22Rv1 (cell line): ENCODE results near the gene DCDC2.
"Not testable (repeated sequence)": the region's sequence is repeated elsewhere in the genome, so short reads cannot be mapped to it uniquely, and the experiment has no call there.

Experiments used
- H3K27ac ChIP-seq: fragments of 450-650 bp; 2 replicates; pipeline ENCODE4 v1.5.1; 2017
- ZFX ChIP-seq: fragments of 450-650 bp; IDR thresholded peaks from 2 replicates; pipeline ENCODE4 v1.6.1; 2017; ENCODE audit warnings: antibody characterized with exemption, borderline replicate concordance
- TF ChIP-seq, protein P1 (sequence below): fragments of 450-650 bp; IDR thresholded peaks from 2 replicates; pipeline ENCODE4 v1.5.1; 2017; ENCODE audit warnings: mild to moderate bottlenecking

DCDC2 gene

DNA sequence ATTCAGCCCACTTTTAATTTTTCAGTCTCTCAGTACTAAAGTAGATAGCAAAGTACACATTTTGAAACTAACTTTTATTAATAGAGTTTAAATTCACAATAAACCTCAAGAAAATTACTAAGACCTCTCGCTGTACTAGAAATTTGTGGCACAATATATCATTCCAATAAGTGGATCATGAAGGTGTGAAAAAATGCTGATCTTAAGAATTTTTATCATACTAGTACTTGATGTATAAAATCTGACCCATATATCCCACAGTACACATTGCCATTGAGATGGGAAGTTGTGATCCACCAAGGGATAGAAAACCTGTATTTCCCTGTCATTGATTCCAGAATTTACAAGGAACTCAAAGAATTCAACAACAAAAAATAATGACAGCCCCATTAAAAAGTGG is 85.7 kb downstream of the DCDC2 start:
- H3K27ac ChIP-seq, result no peak overlapping the region
- no peak for TF ChIP-seq ZFX
- TF ChIP-seq, protein P1, sequence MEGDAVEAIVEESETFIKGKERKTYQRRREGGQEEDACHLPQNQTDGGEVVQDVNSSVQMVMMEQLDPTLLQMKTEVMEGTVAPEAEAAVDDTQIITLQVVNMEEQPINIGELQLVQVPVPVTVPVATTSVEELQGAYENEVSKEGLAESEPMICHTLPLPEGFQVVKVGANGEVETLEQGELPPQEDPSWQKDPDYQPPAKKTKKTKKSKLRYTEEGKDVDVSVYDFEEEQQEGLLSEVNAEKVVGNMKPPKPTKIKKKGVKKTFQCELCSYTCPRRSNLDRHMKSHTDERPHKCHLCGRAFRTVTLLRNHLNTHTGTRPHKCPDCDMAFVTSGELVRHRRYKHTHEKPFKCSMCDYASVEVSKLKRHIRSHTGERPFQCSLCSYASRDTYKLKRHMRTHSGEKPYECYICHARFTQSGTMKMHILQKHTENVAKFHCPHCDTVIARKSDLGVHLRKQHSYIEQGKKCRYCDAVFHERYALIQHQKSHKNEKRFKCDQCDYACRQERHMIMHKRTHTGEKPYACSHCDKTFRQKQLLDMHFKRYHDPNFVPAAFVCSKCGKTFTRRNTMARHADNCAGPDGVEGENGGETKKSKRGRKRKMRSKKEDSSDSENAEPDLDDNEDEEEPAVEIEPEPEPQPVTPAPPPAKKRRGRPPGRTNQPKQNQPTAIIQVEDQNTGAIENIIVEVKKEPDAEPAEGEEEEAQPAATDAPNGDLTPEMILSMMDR, result no peak

DNA sequence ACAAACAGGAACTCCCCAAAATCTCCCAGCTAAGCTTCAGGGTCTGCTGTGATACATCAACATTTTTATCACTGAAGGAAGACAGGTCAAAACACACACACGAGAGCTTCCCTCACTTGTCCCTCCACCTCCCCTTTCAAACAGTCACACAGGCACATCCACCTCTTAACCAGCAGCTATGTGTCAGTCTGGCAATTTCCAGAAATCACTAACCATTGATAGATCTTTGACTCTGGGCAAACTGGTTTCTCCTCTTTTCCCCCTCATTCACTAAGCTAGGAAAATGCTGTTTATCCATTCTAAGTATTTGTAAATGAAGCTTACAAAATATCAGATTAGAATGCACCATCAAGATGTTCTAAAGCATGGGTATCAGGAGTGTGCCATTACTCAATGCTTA is 87.8 kb downstream of the DCDC2 start:
- H3K27ac ChIP-seq, result no peak overlapping the region
- no peak for TF ChIP-seq ZFX
- TF ChIP-seq, protein P1, result no peak

DNA sequence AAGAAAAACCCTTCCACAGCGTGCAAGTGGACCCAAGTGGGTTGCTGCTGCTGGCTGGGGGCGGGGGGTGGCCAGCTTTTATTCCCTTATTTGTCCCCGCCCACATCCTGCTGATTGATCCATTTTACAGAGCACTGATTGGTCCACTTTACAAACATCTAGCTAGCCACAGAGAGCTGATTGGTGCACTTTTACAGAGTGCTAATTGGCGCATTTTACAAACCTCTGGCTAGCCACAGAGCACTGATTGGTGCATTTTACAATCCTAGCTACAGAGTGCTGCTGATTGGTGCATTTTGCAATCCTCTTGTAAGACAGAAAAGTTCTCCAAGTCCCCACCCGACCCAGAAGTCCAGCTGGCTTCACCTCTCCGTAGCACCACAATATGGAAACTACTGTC is 99.6 kb downstream of the DCDC2 start:
- not testable (repeated sequence) for H3K27ac ChIP-seq

DNA sequence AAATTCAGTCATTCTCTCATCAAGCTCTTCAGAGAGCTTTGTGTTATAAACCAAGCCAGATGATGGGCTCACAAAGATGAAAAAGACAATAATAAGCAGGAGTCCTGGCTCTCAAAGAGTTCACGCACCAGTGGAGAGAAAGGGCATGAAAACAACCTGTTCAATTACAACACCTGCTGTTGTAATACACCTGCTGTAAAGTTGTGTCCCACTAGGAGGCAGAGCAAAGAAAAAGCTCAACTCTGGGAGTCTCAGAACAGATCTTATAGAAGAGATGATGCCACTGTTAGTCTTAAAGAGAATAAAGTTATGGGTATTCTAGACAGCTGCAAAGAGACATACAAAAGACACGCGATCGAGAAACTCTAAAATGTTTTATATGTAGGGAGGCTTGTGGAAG is 100.6 kb downstream of the DCDC2 start:
- TF ChIP-seq ZFX, result no peak
- TF ChIP-seq, protein P1, result peak; percentile 23; the same call in 1 of the 2 replicates

DNA sequence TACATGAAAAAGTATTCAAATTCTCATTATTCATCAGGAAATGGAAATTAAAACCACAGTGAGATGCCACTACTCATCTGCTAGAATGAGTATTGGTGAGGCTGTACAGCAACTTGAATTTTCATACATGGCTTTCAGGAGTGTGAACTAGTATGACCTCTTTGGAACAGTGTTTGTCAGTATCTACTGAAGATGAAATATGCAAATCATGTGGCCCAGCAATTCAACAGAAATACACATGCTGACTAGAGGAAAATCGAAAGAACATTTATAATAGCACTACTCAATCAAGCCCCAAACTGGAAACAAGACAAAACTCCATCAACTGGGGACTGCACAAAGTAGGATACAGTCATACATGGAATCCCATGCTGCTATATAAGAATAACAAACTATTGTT is 102.2 kb downstream of the DCDC2 start:
- TF ChIP-seq, protein P1, result no peak
- no peak for TF ChIP-seq ZFX
- H3K27ac ChIP-seq, result no peak overlapping the region

More for the DNA sequence above, 100.6 kb downstream of the DCDC2 start:
- no peak overlapping the region for H3K27ac ChIP-seq

DNA sequence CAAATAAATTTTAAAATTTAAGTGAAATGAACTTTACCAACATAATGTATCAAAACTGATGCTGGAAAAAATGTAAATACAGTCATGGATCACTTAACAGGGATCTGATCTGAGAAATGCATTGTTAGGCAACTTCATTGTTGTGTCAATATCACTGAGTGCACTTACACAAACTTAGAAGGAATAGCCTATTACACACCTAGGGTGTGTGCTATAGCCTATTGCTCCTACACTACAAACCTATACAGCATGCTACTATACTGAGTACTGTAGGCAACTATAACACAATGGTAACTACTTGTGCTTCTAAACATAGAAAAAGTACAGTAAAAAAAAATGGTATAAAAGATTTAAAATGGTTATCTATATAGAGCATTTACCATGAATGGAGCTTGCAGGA is 104.5 kb downstream of the DCDC2 start:
- TF ChIP-seq, protein P1, result no peak
- no peak for TF ChIP-seq ZFX
- no peak overlapping the region for H3K27ac ChIP-seq

DNA sequence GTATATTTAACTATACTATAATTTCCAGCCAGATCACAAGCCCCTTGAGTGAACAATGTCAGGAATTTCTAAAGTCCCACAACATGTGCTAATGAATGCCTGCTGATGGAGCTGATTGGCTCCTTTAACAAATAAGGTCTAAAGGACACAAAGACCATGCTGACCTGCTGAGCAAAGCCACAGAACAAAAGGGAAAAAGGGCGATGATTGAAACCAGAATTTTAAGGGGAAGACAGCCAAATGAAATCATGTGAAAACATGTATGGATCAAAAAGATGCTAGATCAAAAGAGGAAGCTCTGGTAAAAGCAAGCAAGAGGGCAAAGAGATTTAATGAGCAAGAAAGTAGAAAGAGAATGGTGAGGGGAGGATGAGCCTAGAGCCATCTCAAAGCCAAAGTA is 105.6 kb downstream of the DCDC2 start:
- no peak overlapping the region for H3K27ac ChIP-seq
- TF ChIP-seq, protein P1, result no peak
- no peak for TF ChIP-seq ZFX

DNA sequence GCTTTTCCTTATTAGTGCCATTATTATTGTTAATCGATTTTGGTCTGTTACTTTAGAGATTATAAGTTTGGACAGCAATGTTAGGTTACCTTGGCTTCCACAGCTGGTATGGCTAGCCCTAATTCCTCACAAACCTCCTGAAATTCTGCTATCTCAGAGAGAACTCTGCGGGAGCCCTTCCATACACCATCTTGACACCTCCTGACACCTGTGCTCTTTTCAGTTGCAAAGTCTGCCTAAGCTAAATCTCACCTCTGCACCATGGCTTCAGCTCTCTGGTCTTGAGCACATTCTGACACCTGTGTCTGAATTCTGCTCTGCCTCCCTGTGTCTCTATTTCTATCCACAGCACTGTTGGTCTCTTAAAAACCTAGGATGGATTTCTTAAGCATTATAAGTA is 106.5 kb downstream of the DCDC2 start:
- no peak overlapping the region for H3K27ac ChIP-seq

More for the DNA sequence above, 106.5 kb downstream of the DCDC2 start:
- TF ChIP-seq, protein P1, result no peak
- TF ChIP-seq ZFX, result no peak
